Activated CD4-positive, alpha-beta T cell treated with anti-CD3 and anti-CD28 coated beads, Interleukin-2, amount 50 U/mL, for 16 hours (primary cell): ENCODE measurements around the gene GPC6.
"Not testable (repeated sequence)": the region's sequence is repeated elsewhere in the genome, so short reads cannot be mapped to it uniquely, and the experiment has no call there.

Source experiments
- DNase-seq: peaks from one replicate; pipeline ENCODE4 v3.0.0-alpha.2; 2020

GPC6 gene

DNA sequence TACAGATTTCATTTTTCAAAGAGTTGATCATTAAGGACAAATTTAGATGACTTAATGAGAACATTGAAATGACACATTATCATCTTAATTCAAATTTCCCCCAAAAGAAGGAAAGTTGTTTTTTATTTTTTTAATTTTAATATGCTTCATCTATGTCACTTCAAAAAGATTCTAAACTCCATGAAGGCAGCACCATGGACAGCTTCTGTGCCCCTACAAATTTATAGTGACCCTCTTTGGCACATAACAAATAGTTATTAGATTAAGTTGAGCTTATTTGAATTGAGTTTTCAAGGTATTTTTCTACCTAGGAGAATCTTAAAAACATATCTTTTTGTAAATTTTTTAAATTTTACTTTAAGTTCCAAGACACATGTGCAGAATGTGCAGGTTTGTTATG lies 1054.2 kb downstream of the GPC6 start:
- no peak for DNase-seq

- DNase-seq, result no peak
Measured at GRCh38 chr13:94286581-94286980, 1060.0 kb downstream of the GPC6 start.

- DNase-seq, result no peak
Measured at GRCh38 chr13:94291631-94292322, 1065.2 kb downstream of the GPC6 start.

- no peak for DNase-seq
Measured at GRCh38 chr13:94292323-94292640, 1065.7 kb downstream of the GPC6 start.

DNA sequence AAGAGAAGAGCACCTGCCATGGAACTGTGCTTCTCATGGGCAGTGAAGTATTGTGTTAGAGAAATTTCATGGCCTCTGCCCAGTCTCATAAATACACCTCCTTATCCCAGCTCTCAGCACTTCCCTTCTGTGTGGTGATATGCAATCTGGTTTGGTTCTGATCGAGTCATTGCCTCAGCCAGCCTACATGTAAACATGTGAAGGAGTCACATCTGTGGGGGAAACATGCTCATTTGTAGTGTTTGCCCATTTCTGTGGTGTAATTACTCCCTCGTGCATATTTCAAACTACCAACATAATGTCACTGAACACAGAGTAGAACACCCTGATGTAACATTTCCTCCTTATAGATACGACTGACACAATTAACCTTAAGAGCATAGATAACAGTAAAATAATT lies 1069.9 kb downstream of the GPC6 start:
- no peak for DNase-seq

GRCh38 chr13:94298346-94298745 lies 1071.7 kb downstream of the GPC6 start:
- DNase-seq, result no peak

DNA sequence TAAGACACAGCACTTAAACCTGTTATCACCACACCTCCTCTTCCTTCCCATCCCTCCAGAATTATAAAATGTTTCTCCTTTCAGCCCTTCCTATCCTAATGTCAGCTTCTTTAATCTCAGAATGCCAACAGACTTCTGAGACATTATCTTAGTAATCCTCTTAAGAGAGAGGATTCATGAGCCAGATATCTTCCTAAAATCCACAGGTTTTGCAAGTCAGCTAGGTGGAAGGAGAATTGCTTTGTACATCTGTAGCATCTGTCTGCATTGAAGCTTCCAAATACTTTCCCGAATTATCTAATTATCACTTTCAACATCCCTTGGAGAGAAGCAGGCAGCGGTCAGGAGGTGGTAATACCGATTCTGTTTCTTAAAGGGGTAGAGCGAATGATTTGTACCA lies 1073.8 kb downstream of the GPC6 start:
- no peak for DNase-seq

- no peak for DNase-seq
Measured at GRCh38 chr13:94301487-94301886, 1074.9 kb downstream of the GPC6 start.

DNA sequence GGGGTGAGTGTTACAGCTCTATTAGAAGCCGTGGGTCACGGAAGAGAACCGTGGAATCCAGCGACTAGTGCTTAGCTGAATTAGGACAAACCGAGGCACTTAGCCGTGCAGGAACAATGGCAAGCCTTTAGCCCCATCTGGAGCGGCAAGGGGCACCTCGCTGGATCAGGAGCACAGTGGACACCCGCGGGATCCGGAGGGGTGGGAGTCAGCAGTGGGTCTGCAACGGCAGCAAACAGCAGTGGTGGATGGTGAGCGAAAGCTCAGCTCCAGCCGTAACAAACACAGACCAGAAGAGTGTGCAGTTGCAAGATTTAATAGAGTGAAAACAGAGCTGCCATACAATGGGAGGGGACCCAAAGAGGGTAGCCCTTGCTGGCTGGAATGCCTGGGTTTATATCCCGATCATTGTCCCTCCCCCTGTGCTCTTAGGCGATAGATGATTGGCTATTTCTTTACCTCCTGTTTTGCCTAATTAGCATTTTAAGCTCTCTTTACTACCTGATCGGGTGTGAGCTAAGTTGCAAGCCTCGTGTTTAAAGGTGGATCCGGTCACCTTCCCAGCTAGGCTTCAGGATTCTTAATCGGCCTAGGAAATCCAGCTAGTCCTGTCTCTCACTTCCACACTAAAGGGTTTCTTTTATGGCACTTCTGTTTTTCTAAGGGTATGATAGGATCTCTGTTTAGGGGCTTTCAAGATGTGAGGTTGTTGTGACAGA lies 1076.4 kb downstream of the GPC6 start:
- DNase-seq, result not testable (repeated sequence)

GRCh38 chr13:94303644-94304174 lies 1077.1 kb downstream of the GPC6 start:
- DNase-seq, result no peak

DNA sequence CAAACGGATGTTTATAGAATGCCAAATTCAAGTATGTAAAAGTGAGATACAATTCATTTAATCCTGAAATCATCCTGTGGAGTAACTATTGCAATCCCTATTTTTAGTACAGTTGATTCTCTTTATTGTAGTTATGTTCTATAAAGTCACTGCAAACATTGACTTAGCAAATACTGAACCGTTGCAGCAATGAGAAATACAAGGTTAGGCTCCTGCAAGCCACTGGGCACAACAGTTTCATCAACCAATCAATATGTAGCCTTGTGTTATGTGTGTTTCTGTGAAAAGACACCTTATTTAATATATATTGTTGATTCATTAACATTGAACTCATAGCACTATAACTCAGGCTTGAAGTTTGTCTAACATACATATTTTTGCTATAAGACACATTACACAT lies 1078.4 kb downstream of the GPC6 start:
- no peak for DNase-seq

GRCh38 chr13:94305463-94305862 lies 1078.9 kb downstream of the GPC6 start:
- DNase-seq, result no peak

DNA sequence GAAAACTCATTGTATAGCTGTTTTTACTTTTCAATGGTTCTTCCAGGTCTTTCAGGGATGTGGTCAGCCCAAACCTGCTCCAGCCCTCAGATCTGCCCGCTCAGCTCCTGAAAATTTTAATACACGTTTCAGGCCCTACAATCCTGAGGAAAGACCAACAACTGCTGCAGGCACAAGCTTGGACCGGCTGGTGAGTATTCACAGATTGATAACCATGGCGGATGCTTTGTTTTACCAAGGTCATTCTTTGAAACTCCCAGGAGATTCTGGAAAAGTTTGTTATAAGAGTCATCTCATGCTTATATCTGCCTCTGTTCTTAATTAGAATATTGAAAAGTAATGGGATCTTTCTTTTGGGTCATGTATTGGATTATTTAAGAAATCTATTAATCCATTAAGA lies 1079.3 kb downstream of the GPC6 start:
- no peak for DNase-seq

DNA sequence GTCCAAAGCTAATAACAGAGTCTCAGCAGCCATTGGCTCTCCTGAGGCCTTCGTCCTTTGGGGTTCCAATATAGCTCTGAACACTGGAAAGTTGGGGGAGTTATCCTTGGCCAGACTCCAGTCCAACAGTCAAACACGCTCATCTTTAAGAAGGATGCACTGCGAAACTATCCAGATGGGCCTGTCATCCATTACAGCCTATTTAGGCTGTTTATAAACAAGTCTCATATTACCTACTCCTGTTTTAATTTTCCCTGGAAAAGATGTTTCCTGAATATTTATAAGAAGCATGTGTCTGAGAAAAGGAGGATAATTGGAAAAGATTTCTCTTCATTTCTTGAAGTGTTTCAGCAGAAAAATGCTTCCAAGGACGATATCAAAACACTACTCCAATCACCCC lies 1082.2 kb downstream of the GPC6 start:
- DNase-seq, result no peak

- DNase-seq, result no peak
Measured at GRCh38 chr13:94309576-94309975, 1083.0 kb downstream of the GPC6 start.

DNA sequence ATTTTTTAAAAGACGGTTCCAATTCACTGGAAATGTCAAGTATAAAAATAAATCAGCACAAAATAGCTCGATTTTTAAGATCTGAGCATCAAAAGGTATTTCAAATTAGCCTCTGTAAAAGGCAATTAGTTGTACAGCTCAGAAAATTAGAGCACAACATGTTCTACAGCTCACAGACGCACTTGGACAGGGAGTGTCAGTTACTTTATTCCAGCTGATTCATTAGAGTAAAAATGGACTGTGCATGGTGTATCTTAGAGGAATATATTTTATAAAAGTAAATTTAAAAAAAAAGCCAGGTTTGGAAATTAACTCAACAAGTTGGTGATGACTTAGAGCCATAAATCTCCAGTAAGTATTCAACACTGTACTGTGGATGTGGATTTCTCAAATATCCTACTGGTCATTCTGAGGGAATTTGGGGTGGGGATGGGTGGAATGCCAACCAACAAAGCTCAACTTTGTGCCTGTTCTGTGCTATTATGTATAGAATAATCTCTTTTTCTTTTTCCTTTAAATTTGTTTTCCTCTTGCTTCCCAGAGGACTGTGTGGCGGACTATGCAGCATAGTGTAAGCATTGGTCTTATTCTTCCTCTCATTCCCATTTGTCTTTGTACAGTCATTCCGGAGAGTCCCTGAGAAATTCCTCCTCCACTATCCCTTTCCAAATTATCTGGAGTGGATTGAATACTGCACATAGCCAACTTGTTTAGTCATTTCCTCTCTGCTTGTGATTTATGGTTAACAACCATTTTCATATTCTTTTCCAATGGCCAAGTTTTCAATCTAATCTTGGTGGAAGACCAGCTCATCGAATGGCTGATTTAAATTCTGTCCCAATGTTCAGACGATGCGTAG lies 1083.6 kb downstream of the GPC6 start:
- DNase-seq, result no peak

GRCh38 chr13:94311893-94312292 lies 1085.3 kb downstream of the GPC6 start:
- no peak for DNase-seq

DNA sequence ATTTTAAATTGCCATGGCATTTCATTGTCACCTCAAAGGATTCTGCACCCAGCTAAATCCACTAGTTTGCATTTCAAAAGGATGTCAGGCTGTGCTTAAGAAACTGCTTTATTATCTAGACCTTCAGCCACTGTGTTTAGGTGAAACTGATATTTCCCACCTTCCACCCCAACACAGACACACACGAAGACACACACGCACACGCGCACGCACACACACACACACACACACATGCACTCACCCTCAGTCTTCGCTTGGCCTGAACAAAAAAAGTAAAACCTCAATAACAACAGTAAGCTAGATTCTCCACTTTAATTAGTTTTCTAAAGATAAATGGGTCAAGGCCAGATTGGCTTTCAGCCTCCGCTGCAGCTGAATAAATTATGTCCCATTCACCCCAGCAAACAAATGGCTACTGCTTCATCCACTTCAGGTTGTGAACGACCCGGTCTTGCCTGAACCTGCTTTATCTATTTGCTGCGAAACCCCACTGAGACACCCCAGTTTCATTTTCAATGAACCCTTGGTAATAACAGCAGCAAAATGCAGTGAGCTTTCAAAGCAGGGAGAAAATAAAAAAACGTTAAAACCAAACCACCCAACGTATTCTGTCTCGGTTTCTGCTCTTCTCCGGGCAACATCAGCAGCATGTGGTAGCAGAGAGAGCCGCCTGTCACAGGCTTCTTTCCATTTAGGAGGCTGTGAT lies 1086.1 kb downstream of the GPC6 start:
- DNase-seq, result peak; percentile 37

DNA sequence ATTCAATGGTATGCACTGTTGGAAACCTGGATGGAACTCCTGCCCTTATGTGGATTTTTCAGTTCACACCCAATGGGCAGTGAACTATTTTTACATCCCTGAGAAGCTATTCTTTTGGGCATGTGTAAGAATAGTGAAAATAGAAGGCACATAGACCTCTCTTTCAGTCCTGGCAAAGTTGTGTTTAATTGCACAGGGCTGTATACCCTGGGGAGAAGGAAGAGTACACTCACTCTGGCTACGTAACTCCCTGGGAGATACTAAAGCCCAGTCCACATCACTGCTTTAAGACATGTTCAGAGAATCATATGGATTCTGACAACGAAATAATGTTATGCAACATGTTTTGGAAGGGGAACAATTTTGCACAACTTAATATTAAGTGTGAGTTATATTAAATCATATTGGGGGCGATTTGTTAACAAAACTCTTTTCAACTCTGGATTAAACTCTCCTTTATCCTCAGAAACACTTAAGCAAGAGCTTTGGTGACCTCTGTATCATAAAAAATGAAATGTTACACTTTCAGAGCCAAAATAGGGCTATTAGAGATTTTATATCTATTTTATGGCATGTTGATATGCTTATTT lies 1086.8 kb downstream of the GPC6 start:
- DNase-seq, result no peak

DNA sequence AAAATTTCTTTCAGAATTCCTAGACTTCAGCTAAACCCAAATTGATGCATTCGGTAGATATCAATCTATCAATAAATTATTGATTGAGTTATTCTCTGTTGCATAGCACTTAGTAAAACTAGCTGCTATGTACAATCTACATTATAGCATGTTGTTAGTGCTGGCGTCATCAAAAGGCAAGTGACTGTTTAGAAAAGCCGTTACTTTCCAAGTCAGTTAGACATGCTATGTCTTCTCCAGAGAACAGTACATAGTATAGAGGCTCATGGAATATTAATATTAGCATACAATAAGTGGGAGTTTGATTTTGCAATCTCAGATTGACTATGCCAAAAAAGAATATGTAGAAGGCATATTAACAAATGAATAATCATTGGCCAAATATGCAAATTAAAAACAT lies 1087.3 kb downstream of the GPC6 start:
- DNase-seq, result no peak

GRCh38 chr13:94315188-94315587 lies 1088.6 kb downstream of the GPC6 start:
- DNase-seq, result no peak

GRCh38 chr13:94317063-94317491 lies 1090.5 kb downstream of the GPC6 start:
- DNase-seq, result peak; percentile 74

DNA sequence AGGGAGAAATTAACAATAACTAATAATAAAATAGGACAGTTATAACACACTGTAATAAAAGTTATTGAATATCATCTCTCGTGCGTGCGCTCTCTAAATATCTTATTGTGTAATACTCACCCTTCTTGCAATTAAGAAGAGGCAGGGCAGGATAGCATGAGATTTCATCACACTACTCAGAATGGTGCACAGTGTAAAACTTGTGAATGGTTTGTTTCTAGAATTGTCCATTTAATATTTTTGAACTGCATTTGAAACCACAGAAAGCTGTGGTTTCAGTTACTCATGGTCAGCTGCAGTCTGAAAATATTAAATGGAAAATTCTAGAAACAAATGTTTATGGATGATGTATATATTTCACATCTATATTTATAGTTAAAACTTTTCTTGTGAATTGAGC lies 1091.8 kb downstream of the GPC6 start:
- no peak for DNase-seq
